ENCODE measurements around the gene FERD3L. TPM values are rescaled to one million over a fixed set of nuclear protein-coding genes. Genes with fewer than 3 reads are reported as not detected.

The FERD3L gene
- total and polyA plus RNA-seq, 2 of the 8 experiments (the other 6 are each of a cell fraction or from before 2014, with no cell fraction given): not detected

DNA sequence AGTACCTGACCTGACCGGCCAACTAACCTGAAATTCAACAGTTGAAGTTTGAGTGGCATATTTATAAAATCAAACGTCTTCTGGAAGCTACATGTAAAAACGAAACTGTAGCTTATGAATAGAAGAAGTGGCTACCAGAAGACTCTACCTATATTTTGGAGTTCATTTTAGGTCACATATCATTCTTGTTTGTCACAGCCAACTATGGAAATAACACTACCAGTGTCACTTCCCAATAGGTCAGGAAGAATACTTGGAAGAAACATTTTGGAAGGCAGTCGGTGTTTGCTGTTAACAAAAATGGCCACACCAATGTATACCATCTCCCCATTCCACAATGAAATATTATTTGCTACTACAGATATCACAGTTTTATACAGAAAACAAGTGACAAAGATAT lies 40.4 kb downstream of the FERD3L start:
- H3K56ac ChIP-seq (replicated peaks; ENCODE audit: insufficient read length, low read depth, low read length): no peak overlapping the region
- peaks cover 0 to 7% of the 10 kb centered on the region in 2 experiments for H4K20me1 ChIP-seq (replicated peaks in 1 of 2; ENCODE audit: control insufficient read depth in 1 of 2, insufficient read depth in 2 of 2, low read length in 2 of 2)
- H2BK15ac ChIP-seq (ENCODE audit: low read length): no peak overlapping the region
- H2AK5ac ChIP-seq (ENCODE audit: low read depth, low read length): no peak overlapping the region
- no peaks in the 10 kb centered on the region for H3K36me3 ChIP-seq (ENCODE audit: control insufficient read depth in 2 of 4, insufficient read depth in 4 of 4, low read length in 3 of 4)
- no peak overlapping the region for H2BK120ac ChIP-seq (replicated peaks; ENCODE audit: low read depth, low read length)
- no peak overlapping the region for H3K4me3 ChIP-seq (ENCODE audit: extremely low read depth in 1 of 4, insufficient read depth in 2 of 4, low read depth in 3 of 4, low read length in 4 of 4)
- no peaks in the 10 kb centered on the region for H3K9me3 ChIP-seq (ENCODE audit: insufficient read depth in 2 of 2, low read depth in 1 of 2, low read length in 1 of 2)
- H3K4me1 ChIP-seq (replicated peaks in 1 of 4; ENCODE audit: control insufficient read depth in 3 of 4, insufficient read depth in 4 of 4, low read length in 3 of 4): peaks cover 8 to 26% (median 11%) of the 10 kb centered on the region in 4 experiments; a peak in 6 of 7 replicates
- H2BK5ac ChIP-seq (ENCODE audit: low read depth, low read length): no peak overlapping the region
- ChIA-PET POLR2A (ENCODE audit: partially characterized antibody) (interaction anchor here (5.8 kb wide), 1 partner anchor 13 kb away, joined by 41 read pairs; the partner anchor contains the start of gene TWIST1), CTCF (ENCODE audit: partially characterized antibody) (interaction anchor here (0.5 to 1.4 kb wide), 4 partner anchors 12 to 387 kb away, joined by 3 read pairs; partner anchors contain the start of genes FERD3L and TWIST1)
- WGBS, 2 experiments (ENCODE audit: extremely low coverage in 1 of 2, insufficient coverage in 1 of 2, insufficient read length in 1 of 2, insufficient replicate concordance in 2 of 2, low coverage in 1 of 2, low lambda C conversion rate in 2 of 2, missing lambda C conversion rate in 1 of 2): 77% methylated on average over 4 of the region's 4 CpGs; no CpG with 5 or more reads in 1 of the 2 experiments
- H3K79me2 ChIP-seq (ENCODE audit: control insufficient read depth in 1 of 2, insufficient read depth in 2 of 2, low read length in 2 of 2): no peaks in the 10 kb centered on the region
- no peak overlapping the region for H3K23ac ChIP-seq (ENCODE audit: insufficient read length)
- no peak overlapping the region for H3K27ac ChIP-seq (ENCODE audit: low read depth, low read length)
- DNase-seq (ENCODE audit: low read depth in 1 of 2, low spot score in 2 of 2) (no peak), FAIRE-seq (no peak)
- TF ChIP-seq CBX8 (IDR thresholded peaks at IDR 0.05; ENCODE audit: borderline replicate concordance, low read depth, low read length) (no peak), SAP30 (IDR thresholded peaks at IDR 0.05; ENCODE audit: insufficient read depth, insufficient replicate concordance, low read length) (no peak)
- TF ChIP-seq, protein P1, sequence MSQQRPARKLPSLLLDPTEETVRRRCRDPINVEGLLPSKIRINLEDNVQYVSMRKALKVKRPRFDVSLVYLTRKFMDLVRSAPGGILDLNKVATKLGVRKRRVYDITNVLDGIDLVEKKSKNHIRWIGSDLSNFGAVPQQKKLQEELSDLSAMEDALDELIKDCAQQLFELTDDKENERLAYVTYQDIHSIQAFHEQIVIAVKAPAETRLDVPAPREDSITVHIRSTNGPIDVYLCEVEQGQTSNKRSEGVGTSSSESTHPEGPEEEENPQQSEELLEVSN (IDR thresholded peaks at IDR 0.05): no peak
- peaks cover 37 to 63% (median 52%) of the 10 kb centered on the region in 4 experiments for H3K27me3 ChIP-seq (replicated peaks in 1 of 4; ENCODE audit: control insufficient read depth in 3 of 4, extremely low read depth in 1 of 4, insufficient read depth in 3 of 4, low read length in 3 of 4)
- H4K91ac ChIP-seq (replicated peaks; ENCODE audit: insufficient read length, low read length): no peak overlapping the region
- H3K14ac ChIP-seq (ENCODE audit: insufficient read length): no peak overlapping the region
- no peaks in the 10 kb centered on the region for H3K79me1 ChIP-seq (ENCODE audit: low read depth, low read length)
- no peak overlapping the region for H3K4me2 ChIP-seq (ENCODE audit: insufficient read depth in 1 of 2, low read depth in 2 of 2, low read length in 2 of 2)
- H2AFZ ChIP-seq (ENCODE audit: low read length): no peak overlapping the region
- no peak overlapping the region for H3K9ac ChIP-seq (replicated peaks in 1 of 4; ENCODE audit: extremely low read depth in 1 of 4, low read depth in 3 of 4, low read length in 3 of 4)
- no peak overlapping the region for H3K4ac ChIP-seq (replicated peaks; ENCODE audit: insufficient read length, low read depth, low read length)
- no peak overlapping the region for H4K5ac ChIP-seq (ENCODE audit: insufficient read length, low read depth, low read length)
- H4K8ac ChIP-seq (ENCODE audit: extremely low read depth, insufficient read depth, low read length): no peak overlapping the region
- peaks cover 15% of the 10 kb centered on the region for H3K23me2 ChIP-seq (ENCODE audit: low read depth, low read length)
- H2BK20ac ChIP-seq (ENCODE audit: low read length): no peak overlapping the region
- H3K18ac ChIP-seq (ENCODE audit: extremely low read depth, low read length): no peak overlapping the region
- H2BK12ac ChIP-seq (ENCODE audit: low read depth, low read length): no peak overlapping the region

Measured in H1 (cell line).